Activated T-cell treated with anti-CD3 and anti-CD28 coated beads for 4 hours (primary cell): ENCODE data around the gene GSS.

Experiments used
- DNase-seq: peaks from one replicate; pipeline ENCODE4 v3.0.0-alpha.2; 2020

GSS gene

DNA sequence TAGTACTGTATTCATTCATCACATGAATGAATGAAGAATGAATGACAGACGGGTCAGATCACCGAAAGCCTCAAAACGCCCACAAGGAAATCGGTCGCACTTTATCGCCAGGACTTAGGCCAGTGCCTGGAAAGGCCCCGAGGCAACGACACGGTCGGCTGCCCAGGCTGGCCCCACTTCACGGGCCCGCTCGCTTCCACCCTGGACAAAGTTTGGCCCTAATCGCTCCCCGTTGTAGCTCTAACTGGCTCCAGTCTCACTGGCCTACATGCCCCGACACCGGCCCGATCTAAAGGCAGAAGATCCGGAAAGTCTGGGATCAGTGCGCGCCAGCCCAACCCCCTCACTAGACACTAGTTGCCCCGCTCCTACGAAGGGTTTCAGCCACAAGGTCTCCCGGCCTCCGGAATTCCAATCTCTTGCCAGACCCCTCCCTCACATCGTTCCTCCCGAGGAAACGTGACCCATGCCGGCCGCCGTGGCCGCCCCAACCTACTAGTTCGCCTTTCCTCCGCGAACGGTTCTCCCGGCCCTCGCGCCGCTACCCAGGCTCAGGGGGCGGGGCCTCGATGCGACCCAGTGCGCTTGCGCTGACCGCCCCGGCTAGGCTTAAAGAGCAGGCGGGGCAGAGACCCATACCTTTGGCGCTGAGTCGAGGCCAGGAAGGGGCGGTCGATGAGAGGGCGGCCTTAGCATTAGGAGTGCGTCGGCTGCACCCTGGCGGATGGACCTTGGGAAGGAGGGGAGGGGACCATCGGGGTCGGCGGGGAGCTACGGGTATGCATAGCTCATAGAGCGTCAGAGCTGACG, at the start of gene GSS, which contains the start of gene MYH7B:
TSS of gene GSS (minus strand) at position 576 of the 810 bp plus-strand sequence. CDS start 3,954 bp downstream, outside the sequence.
TSS of gene MYH7B (plus strand) at position 638 of the 810 bp plus-strand sequence. CDS start 22,138 bp downstream, outside the sequence.
- DNase-seq: peak; percentile 98

DNA sequence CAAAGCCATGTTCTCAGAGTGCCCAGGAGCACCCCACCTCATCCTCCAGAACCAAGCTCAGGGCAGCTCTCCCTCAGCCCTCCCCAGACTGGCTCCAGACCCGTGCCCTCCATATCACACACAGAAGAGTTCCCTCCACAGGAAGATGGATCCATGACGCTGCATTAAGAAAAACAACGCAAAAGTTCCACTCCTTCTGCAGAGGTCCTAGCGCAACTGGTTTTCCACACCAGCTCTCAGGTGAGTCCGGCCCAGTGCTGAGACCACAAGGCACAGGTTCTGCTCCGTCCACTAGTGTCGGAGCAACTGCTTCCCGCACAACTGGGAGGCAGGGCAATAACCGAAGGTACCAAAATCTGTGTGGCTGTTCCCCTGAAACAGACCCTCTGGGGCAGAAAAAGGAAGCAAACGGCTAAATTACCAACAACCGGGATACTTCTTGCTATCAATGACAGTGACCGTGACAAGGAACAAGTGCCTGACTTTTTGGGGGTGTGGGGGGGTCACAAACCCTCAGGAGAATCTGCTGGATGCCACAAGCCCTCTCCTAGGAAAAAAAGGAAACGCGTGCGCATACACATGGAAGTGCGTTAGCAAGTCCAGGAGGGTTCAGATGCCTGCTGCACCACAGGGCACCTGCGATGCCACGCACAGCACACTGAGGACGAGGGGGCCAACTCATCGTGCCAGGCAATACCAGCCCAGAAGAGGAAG, 49.3 kb upstream of the GSS start:
- no peak for DNase-seq

DNA sequence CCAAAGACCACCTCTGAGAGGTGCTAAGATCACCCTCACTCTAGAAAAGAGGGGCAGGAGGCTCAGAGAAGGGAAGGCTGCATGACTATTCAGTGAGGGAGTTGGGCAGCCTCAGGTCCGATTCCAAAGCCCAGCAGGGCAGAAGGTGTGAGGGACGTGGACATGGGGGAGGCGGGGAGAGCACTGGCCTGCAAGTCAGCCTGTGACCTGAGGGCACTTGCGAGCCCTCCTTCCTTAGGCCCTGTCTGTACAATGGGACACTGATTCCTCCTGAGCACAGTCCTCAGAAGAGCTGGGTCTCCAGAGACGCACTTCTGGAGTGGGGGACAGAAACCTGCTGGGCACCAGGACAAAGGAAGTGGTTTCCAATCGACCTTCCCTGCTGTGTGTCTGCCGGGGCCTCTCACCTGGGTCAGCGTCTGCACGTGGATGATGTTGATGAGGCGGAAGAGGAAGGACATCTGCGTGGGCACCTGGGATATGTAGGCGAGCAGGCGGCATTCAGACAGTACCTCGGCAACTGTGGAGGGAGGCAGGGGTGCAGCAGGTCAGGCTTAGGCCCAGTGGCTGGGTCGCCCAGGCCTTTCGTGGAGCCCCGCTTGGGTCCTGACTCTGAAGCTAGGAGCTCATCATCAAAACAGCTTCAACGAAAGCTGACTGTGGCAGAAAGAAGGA, 48.6 kb upstream of the GSS start:
- no peak for DNase-seq

DNA sequence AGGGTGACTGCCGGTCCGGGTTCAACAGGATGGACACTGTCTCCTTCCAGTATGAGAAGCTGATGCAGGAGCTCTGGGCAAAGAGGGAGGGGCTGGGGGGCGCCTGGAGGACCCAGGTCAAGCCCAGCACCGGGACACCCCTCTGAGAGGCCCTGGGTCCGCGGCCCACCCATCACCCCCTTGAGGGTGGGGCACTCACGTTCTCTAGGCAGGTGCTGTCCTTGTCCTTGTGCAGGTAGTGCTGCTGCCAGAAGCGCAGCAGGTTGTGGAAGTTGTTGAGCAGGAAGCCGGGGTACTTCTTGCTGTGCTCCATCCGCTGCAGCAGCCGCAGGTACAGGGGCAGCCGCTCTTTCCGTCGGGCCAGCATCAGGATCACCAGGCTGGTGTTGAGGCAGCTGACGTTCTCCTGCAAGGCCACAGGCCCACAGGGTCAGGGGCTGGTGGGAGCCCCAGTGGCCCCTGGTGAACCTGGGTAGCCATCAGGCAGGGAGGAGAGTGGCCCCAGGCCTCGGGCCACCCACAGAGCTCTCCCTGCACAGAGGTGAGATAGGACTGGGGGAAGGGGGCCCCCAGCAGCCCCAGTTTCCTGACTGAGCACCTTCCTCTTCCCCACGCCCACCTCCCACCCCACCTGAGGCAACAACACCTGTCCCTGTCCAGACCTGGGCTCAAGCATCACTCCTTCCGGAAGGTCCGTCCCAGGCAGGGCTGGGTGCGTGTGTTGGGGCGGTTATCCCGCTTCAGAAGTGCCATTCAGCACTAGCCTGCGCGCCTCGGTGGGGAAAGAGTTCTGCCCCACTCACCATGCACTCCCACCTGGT, 47.8 kb upstream of the GSS start:
- DNase-seq: no peak

DNA sequence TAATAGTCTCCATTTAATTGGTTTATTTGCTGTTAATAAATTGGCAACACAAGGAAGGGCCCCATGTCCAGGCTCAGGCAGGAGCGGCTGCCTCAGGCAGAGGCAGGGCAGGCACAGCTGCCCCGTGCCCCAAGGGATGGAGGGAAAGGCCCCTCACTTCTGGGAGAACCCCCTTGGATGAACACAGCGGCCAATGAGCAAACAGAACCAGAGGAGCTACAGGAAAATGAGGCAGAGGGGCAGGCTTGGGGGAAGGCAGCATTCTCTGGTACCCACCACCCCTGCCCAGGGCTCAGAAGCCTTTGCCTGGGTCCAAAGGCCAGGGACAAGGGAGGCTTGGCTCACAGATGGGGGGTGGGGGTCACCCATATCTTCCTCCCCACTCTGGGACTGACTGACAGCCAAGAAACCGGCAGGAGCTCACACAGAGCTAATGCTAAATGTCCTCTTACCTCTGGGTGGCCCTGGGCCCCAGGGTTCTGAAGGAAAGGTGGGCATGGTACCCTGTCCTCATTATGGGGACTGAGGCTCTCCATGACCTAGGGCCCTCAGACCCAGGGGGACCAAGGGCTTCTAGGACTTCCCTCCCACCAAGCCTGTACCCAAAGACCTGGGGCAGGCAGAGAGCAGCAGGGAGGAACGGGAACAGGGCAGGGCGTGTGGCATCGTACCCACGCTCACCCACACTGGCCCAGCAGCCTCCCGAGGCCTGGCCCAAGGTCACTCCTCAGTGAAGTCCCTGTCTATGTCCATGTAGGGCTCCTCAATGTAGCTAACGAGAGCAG, 47.0 kb upstream of the GSS start:
- no peak for DNase-seq

DNA sequence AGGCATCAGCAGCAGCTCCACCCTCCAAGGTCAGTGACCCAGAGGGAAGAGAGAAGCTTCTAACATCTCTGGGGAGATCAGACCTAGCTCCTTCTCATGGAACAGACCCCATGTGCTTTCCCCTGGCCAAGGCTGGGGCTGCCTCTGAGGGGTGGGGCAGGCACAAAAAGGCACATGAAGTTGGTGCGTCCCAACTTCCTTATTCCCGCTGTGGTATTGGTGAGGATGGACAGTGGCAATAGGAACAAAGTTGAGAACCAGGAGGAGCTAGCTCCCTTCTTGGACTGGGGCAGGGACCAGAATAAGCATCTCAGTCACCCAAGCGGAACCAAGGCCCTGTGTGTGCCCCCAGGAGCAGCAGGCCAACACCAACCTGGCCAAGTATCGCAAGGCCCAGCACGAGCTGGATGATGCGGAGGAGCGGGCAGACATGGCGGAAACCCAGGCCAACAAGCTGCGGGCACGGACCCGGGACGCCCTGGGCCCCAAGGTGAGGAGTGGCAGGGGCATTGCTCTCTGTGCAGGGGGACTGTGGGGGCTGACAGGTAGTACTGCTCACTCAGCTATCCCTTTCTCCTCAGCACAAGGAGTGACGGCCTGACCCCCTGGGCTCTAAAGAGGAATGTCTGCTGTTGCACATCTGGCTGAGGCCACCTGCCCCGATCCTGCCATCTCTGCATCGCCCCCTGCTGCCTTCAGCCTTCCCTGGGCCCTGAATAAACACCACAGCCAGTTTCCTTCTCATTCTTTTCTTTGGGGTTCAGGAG, 46.2 kb upstream of the GSS start:
- DNase-seq: no peak

DNA sequence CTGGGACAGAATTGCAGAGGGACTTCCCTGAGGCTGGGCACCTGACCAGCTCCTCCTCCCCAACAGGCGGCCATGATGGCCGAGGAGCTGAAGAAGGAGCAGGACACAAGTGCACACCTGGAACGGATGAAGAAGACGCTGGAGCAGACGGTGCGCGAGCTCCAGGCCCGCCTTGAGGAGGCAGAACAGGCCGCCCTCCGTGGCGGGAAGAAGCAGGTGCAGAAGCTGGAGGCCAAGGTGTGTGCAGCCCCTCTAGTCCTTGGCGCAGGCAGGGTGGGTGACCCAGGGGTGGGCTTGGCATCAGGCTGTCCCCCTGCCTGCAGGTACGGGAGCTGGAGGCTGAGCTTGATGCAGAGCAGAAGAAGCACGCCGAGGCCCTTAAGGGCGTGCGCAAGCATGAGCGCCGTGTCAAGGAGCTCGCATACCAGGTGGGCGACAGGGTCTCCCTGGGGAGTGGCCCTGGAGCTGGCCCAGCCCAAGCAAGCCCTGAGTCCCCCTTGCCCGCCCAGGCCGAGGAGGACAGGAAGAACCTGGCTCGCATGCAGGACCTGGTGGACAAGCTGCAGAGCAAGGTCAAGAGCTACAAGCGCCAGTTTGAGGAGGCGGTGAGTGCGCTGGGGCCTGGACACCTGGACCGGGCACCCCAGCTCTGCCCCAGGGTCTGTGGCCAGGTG, 45.5 kb upstream of the GSS start:
- DNase-seq: no peak

DNA sequence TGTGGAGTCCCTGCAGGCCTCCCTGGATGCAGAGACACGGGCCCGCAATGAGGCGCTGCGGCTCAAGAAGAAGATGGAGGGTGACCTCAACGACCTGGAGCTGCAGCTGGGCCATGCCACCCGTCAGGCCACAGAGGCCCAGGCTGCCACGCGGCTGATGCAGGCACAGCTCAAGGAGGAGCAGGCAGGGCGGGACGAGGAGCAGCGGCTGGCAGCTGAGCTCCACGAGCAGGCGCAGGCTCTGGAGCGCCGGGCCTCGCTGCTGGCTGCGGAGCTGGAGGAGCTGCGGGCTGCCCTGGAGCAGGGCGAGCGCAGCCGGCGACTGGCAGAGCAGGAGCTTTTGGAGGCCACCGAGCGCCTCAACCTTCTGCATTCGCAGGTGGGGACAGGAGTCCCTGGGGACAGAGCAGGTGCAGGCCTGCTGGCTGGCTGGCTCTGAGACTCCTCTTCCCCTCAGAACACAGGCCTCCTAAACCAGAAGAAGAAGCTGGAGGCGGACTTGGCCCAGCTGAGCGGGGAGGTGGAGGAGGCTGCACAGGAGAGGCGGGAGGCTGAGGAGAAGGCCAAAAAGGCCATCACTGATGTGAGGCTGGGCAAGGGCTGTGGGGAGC, 44.8 kb upstream of the GSS start:
- DNase-seq: no peak

DNA sequence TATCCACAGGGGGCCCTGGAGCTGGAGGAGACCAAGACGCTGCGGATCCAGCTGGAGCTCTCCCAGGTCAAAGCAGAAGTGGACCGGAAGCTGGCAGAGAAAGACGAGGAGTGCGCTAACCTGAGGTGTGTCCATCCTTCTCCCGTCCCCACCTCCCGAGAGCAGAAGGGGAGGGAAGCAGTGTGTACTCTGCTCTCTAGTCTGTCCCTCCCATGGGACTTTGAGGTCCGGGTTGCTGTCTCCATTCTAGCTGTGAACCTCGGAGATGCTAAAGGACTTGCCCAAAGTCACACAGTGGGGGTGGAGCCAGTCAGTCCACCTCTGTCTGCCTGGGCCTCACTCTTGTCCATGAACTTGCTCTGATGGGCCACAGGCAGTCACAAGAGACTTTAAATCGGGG, 44.2 kb upstream of the GSS start:
- no peak for DNase-seq

DNA sequence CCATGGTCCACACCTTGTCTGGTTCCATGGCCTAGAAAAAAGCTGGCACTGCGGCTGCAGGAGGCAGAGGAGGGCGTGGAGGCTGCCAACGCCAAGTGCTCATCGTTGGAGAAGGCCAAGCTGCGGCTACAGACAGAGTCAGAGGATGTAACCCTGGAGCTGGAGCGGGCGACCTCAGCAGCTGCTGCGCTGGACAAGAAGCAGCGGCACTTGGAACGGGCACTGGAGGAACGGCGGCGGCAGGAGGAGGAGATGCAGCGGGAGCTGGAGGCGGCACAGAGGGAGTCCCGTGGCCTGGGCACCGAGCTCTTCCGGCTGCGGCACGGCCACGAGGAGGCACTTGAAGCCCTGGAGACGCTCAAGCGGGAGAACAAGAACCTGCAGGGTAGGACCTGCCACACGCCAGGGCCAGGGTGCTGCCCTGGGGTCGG, 43.4 kb upstream of the GSS start:
- no peak for DNase-seq

DNA sequence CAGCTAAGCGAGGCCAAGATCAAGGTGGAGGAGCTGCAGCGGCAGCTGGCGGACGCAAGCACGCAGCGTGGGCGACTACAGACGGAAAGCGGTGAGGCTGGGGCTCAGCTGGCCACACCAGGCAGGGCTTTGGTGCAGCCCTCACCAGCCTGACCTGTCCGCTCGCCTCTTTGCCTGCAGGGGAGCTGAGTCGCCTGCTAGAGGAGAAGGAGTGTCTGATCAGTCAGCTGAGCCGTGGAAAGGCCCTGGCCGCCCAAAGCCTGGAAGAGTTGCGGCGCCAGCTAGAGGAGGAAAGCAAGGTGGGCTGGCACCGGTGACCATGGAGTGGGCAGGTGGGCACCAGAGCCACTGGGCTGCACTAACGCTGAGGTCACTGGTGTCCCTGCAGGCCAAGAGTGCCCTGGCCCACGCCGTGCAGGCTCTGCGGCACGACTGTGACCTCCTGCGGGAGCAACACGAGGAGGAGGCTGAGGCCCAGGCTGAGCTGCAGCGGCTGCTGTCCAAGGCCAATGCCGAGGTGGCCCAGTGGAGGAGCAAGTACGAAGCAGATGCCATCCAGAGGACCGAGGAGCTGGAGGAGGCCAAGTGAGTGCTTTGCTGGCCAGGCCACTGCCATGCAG, 42.8 kb upstream of the GSS start:
- DNase-seq: no peak

DNA sequence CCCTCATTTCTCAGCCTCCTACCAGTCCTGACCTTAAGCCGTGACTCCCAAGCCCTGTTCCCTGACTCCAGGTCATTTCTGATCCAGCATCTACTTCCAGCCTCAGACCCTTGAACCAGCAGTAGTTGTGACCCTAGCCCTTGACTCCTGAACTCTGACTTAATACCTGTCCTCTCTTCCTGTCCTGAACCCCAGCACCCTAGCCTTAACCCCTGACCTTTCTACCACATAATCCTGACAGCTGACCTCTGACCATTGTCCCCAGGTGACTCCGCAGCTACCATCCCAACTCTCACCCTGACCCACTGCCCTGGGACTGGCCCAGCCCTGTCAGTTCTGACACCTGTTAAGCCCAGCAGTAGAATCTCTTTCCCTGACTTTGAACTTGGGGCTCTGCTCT, 42.2 kb upstream of the GSS start:
- DNase-seq: no peak

DNA sequence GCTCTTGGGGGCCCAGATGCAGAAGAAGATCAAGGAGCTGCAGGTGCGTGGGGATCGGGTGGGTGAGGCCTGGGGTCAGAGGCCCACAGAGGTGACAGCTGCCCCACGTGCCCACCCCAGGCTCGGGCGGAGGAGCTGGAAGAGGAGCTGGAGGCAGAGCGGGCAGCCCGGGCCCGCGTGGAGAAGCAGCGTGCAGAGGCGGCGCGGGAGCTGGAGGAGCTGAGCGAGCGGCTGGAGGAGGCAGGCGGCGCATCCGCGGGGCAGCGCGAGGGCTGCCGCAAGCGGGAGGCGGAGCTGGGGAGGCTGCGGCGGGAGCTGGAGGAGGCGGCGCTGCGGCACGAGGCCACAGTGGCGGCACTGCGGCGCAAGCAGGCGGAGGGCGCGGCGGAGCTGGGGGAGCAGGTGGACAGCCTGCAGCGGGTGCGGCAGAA, 41.5 kb upstream of the GSS start:
- no peak for DNase-seq

DNA sequence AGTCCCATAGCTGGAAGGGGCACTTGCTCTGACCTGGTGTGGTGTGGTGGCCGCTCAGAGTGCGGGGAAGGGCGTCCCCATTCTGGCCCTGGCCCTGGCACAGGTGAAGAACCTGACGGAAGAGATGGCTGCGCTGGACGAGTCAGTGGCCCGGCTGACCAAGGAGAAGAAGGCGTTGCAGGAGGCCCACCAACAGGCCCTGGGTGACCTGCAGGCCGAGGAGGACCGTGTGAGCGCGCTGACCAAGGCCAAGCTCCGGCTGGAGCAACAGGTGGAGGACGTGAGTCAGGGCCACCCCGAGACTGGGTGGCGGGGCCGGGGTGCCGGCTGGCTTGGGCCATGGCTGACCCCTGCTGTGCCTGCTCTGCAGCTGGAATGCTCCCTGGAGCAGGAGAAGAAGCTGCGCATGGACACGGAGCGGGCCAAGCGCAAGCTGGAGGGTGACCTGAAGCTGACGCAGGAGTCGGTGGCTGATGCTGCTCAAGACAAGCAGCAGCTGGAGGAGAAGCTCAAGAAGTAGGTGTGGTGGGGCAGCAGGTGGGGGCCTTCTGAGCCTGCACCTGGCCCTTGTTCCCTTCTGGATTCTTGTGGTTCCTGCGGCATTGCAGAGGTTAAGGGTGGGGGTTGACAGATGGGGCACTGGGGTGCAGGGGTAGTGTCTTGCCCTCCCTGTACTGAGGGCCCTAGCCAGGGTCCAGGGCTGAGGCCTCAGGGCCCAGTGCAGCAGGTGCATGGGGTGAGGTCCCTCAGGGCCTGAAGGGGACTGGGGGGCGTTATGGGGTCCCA, 40.8 kb upstream of the GSS start:
- no peak for DNase-seq

DNA sequence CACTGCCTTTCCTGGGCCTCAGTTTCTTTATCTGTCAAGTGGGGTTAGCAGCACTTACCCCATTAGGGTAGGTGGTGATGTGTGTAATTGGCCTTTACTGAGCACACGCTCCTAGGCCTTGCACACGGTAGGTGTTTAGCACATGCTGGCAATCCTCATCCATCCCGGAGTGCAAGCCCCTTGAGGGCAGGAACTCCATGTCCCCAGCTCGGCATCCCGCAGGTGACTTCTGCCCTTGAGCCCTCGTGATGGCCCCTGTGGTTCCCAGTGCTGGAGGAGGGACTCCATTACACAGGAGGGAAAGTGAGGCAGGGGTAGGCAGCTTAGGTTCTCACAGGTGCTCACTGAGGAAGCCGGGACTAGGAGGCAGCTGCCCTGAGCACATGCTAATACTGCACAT, 40.1 kb upstream of the GSS start:
- no peak for DNase-seq

DNA sequence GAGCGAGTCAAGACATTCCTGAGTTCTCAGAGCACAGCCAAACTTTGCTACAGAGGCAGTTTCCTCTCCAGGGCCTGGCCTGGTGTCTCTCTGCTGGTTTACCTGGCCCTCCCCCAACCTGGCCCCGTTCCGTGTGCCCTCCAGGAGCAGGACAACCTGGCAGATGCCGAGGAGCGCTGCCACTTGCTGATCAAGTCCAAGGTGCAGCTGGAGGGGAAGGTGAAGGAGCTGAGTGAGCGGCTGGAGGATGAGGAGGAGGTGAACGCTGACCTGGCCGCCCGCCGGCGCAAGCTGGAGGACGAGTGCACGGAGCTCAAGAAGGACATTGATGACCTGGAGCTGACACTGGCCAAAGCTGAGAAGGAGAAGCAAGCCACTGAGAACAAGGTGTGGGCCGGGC, 39.6 kb upstream of the GSS start:
- no peak for DNase-seq

DNA sequence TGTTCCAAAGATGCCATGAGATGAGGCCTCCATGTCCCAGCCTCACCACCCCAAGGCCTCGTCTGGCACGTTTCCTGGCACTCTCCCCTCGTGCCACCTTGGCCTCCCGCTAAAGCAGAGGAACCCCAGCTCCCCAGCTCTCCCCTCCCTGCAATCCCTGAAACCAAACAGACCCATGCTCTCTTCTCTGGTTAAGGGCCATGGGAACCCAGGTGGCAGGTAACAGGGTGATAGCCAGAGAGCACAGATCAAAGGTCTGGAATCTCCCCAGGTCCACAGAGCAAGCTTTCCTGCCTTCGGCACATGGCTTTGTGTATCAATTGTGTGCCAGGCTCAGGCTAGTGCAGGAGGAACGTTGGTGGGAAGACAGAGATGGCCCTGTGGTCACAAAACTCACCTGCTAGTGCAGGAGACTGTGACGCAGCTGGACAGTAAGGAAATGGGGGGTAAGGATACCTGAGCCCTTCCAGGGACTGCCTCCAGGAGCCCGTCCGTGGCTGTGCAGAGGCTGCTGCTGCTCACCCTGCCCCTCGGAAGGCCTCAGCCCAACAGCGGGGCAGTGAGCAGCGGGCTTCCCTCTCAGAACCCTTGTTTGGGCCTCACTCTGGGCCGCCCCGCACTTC, 39.0 kb upstream of the GSS start:
- no peak for DNase-seq

DNA sequence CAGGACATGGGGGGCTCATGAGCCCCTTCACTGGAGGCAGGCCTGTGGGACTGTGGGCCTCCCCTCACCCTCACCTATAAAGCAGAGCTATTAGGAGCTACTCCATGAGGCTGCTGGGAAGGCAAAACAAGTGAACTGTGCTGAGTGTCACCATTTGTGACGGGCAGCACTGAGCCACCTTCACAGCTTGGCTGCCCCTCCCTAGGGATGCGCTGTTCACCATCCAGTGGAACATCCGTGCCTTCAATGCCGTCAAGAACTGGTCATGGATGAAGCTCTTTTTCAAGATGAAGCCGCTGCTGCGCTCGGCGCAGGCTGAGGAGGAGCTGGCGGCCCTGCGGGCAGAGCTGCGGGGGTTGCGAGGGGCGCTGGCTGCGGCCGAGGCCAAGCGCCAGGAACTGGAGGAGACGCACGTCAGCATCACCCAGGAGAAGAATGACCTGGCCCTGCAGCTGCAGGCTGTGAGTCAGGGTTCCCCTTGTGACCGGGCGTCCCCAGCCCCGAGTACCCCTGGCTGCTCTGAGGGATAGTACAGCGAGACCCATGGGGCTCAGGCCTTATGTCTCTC, 38.4 kb upstream of the GSS start:
- no peak for DNase-seq
